NCI-H1930 (cell line): ENCODE data around the gene NIPSNAP3A.

ENCODE experiments used
- DNase-seq, 2 experiments: peaks; one replicate each; lab custom pipeline; 2025; lab: John Stamatoyannopoulos, UW

NIPSNAP3A gene

DNA sequence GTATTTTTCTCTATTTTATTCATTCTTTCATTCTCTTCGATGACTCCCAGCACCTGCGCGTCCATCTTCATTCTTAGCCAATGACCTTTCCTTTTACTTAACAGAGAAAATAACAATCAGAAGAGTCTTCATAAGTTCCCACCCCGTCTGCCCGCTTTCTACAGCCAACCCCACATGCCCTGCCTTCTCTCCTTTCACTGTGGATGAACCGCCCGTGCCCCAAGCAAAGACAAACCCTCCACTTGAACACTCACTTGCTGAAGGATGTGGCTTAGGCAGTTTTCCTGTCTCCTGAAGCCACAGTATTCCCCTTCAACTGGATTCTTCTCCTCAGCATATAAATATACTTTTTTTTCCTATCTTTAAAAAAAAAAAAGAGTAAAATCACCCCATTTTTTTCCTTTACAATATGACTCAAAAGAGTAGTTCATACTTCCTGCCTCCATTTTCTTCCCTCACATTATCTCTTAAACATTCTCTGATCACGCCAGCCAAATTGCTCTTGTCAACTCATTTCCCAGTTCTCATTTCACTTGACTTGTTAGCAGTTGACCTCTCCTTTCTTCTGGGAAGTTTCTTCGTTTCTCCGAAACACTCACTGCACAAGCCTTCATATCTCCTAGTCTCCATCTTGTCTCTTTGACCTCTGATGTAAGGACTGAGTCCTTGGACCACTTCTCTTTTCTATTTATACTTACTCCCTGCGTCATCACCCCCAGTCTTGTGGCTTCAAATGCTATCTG, 27.5 kb downstream of the NIPSNAP3A start:
- no peak for DNase-seq

DNA sequence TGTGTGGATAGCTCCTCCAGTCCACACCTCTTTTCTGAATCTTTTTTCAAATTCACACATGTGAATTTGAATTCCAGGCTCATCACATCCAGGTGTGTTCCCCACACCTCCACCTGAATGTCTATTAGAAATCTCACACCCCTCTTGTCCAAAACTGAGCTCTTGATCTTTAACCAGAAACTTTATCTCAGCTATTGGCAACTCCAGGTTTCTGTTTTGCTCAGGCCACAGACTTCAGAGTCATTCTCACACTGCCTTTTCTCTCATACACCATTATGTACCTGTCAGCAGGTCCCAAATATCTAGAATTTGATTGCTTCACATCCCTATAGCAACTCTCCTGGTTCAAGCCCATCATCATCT, 28.1 kb downstream of the NIPSNAP3A start:
- no peak for DNase-seq

DNA sequence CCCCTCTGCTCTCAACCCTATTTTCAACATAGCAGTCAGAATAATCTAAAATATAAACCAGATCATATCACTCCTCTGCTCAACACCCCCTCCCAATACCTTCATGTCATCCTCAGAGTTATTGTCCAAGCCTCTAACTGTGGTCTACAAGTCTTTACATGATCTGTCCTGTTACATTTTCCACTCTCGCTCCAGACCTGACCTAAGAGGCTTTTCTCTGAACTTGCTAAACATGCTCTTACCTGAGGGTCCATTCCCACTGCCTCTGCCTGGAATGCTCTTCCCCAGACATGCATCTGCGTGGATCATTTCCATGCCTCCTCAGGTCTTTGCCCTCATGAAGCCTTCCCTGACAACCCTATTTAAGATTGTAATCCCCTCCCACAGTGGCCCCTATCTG, 28.5 kb downstream of the NIPSNAP3A start:
- no peak for DNase-seq

DNA sequence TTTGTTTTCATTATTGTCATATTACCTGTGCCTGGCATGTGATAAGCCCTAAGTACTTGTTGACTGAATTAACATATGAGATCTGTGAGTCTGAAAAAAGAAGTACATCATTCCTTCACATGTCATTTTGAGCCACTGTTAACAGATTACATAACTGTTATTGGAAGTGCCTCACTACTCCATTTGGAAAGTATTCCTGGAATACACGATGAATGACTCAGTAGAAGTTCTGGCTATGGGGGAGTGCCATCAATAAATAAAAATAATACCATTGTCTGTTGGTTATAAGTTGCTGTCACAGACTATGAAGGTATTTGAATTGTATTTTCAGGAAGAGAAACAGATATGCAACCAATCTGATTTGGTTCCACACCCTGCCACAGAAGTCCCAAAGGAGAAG, 29.3 kb downstream of the NIPSNAP3A start:
- DNase-seq = no peak

DNA sequence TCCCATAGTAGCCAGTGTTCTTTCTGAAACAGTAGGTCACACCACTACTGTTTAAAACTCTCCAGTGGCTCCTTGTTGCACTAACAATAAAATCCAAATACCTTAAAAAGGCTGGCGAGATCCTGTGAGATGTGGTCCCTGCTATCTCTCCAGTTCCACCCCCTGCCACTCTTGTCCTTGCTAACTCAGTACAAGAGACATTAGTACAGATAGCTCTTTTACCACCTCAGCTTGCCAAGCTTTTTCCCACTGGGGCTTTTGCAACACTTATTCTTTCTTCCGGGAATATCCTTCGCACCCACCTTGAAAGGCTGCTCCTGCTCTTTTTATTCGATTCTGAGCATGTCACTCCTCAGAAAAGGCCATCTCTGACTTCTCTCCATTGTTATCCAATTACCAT, 31.3 kb downstream of the NIPSNAP3A start:
- no peak for DNase-seq

DNA sequence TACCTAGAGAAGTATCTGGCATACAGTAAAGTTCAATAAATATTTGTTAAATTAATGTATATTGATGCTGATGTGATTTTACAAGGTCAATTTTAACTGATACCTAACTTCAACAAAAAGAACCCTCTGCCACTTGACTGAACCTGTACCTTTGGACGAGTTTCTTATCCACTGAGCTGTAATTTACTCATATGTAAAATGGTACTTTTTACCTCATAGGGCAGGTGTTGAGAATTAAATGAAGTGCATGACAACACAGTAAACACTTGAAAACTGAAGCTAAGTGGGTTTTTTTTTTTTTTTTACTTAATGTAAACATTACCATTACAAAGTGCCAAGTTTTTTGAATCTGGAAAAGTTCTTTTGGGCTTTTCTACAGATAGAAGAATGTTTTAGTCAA, 31.9 kb downstream of the NIPSNAP3A start:
- no peak for DNase-seq

DNA sequence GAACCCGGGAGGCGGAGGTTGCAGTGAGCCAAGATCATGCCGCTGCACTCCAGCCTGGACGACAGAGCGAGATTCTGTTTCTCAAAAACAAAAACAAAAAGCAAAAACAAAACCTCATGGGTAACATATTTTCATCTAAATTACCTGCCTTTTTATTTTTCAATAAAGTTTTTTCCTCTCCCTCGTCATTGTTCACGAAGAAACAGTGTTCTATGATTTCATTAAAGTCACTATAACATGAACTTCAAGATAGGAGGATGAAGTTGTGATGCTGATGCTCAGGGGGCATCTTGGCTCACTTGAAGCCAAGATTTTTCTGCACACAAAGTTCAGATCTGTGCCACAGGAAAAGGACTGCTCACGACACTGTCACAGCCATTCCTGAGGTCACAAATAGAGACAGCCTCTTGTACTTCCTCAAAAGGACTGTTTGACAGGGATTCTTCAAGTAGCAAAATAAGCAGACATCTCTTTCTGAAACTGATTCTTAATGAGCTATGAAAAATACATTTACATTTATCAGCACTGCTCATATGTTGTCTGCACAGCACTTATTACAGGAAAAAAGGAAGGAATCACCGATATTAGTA, 32.6 kb downstream of the NIPSNAP3A start:
- no peak for DNase-seq

DNA sequence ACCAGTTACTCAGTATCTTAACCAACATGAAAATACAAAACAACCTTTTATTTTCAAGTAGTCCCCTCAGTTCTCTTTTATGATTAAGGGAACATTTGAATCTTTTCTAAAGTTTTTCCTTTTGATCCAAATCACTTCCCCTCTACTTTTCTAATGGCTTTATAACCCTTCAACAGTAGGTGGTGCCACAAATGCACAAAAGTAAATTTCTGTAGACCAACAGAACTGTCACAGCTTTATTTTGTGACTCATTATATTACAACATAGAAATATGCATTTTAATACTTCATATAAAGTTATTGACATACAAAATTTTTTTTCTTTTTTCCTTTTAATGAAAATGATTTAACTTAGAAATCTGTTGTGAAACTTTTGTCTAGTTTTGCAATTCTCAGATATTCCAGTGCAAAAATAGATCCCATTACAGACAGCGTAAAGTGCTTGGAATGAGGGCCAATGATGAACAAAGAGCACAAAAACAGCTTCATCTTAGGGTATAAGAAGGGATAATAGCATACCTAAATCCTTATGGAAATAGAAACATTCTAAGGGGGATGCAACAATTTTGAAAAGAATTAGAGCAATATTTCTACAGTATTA, 33.4 kb downstream of the NIPSNAP3A start:
- DNase-seq = no peak

DNA sequence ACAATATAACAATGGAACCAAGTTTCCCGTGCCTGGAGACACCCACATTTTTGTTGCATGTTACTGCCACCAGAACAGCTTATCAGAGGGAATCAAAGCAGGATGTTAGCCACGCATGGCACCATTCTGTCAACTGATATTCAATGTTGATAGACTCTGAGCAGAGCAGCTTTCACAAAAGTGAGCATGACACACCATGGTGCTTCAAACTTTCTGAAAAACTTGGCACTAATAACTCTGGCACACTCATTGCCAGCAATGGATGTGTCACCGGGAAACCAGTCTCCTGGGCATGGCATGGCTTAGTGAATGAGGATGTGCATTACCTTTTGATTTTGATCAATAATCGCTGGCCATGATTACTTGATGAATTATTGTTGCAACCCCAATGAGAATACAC, 36.1 kb downstream of the NIPSNAP3A start:
- DNase-seq = no peak

DNA sequence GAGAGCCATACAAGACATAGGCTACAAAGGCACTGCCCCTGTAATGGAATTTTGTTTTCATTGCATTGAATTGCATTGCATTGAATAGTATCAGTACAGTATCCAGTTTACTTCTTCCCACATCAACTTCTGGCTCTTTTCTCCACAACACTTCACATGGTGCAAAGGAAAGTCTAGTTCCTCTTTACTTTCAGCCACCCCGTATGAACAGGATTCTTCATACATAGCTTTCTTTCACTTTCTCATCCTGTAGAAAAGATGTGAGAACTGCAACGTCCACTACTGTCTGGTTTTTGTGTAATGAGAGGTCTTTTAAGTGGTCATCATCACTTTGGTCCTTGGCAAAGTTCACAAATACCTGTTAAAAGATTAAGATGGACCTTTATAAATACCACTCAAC, 36.6 kb downstream of the NIPSNAP3A start:
- no peak for DNase-seq

DNA sequence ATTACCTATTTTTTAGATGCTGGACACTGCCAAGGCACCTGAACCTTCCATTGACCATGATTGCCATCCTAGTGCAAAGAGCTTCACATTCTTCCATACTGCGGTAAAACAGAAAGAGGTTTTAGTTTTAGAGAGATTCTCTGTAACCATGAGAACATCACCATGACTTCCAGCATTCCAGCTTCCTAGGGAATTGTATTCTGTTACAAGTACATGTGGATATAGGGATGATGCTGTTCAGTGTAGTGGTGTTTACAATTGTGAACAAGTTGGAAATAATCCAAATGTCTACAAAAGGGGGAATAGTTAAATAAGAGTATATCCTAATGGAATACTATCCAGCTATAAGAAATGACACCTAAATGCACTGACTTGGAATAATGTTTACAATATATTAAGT, 38.8 kb downstream of the NIPSNAP3A start:
- no peak for DNase-seq

DNA sequence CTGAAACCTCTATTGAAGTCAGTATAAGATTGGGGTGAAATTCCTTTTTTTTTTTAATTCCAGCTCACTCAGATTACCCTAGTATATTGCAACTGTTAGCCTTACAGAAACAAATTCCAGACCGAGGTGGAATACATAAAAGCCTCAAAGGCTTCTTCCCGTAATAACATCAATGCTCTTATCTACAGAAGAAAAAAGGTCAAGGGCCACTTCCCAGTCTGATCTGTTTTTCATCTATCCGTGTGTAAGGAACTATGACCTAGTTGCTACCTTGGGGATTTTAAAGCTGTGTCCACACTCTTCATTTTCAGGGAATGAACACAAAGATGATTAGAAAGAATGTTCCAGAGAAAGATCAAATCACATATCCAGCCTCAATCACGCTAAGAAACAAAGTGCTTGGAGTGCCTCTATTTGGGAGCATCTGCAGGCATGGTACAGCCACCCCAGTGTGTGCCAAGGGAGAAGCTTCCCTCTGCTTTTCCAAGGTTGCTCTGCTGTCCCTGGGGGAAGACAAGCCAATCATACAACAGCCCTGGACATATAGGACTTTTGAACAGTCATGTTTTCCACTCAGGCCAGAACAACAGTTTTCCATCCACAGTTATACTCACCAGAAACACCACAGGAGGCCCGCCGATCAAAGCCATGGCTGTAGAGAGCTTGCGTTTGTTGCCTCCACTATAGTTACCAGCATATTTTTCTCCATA, 40.0 kb downstream of the NIPSNAP3A start:
- DNase-seq = no peak

DNA sequence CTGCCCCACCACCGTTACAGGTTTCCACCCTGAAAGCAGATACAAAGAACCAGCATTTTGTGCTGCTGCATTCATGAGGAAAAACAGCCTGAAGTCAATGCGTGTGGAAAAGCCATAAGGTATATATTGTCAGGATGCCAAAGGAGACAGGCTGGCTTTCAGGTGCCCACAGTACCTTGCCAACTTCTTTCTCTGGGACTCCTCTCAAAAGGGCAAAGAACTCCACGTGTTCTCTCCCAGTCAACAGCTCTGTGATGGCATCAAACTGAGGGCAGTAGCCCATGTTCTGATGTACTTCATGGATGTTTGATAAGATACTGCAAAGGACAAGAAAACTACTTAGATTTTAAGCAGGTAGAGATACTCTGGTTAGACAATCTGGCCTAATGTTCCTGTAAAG, 40.8 kb downstream of the NIPSNAP3A start:
- DNase-seq = no peak

DNA sequence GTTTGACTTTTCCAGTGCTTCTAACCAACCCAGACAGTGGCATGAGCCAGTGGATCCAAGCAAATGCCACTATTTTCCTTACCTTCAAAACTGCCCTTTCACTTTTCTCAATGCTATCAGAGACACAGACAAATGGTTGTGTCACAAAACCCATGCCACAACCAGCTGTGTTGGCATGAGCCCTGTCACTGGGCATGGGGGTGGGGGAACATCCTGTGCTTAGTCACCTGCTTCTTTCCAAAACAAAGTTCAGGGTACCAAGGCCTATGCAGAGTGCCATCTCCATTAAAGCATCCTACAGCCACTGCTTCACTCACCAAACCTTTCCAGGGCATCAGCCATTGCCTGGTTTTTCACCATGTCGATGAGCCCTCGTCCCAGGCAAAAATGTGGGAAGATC, 46.6 kb downstream of the NIPSNAP3A start:
- no peak for DNase-seq

DNA sequence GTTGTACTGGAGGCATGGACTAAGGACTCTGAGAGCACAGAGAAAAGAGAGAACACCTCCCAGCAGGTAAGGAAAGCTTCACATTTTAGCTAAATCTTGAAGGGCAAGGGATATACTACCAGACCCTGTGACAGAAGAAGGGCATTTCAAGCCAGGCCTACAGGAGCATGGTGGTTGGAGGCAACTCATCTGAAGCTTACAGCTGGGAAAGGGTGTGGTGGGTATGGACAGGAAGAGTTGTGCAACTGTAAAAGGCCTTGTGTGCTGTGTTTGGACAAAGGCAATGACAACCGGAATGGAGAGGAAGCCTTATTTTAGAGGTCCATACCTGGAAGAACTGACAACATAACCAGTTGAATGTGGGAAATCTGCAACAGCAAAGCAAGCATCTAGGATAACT, 47.6 kb downstream of the NIPSNAP3A start:
- DNase-seq = no peak

DNA sequence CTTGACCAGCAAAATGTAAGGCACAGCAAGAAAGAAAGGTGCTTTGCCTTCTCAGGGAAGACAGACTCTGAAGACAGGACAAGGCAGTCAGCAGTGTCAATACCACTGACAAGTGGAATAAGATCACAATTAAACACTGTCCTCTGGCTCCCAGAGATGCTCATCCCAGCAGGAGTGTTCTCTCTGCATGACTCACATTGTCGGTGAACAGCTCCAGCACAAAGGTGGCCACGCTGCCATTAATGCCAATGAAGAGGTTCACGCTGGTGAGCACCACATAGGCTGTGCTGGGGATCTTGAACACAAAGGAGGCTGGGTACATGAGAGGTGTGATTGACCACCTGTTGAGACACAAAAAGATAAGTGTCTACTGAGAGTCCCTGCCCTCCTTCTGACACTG, 48.4 kb downstream of the NIPSNAP3A start:
- no peak for DNase-seq

DNA sequence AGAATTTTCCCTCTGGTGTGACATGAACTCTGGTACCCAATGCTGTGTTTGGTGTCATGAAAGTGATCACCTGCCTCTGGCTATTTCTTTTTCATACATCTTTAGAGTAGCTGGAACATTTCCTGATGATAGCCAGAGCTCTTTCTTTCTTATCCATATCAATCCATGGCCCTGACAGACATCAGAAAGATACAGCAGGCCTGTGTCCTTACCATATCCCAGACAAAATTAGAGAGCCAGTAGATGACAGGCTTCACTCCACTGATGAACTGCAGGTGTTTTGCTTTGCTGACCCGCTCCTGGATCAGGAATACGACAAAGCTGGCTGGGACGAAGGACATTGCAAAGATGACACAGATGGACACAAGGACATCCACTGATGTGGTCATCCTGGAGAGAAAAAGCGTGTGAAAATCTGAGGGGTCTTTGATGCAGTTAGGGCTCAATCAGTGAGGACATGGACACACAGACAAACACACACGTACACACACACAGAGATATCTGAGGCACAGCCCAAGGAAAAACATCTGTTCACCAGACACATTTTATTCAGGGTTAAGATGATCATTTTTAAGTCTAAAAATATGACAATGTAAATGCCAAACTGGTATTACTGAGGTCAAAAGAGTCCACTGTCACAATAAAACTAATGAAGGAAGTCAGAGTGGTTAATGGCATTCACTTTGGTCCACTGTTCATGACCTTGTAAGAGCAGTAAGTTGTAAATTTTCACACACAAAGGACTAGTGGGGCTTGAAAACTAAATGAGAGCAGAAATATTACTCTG, 50.9 kb downstream of the NIPSNAP3A start:
- DNase-seq = no peak

DNA sequence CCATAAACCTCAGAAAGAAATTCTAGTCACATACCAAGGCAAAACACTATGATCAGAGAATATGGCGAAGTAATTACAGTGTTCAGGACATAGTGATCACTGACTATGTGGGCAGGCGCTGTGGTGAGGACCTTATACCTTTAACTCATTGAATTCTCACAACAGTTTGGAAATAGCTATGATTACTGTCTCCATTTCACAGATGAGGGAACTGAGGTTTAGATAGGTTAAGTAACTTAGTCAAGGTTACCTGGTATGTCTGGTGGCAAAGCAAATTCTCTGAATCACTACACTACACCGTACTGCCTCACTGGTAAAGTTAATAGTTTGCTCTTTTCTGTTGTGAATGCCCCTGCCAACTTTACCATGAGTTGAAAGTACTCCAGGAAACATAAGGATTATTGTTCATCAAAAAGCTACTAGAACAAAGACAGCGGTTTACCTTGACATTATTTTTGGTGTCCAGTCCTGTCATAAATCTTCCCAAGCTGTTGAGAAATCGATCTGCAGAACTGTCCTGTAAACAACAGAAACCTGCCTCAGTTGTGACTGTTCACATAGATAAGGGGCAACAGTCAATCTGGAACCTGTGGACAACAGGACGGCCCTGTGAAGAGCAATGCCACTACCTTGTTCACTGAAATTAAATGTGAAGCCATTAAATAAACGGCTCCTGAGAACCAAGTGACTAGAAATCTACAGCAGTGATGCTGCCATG, 52.7 kb downstream of the NIPSNAP3A start:
- no peak for DNase-seq

DNA sequence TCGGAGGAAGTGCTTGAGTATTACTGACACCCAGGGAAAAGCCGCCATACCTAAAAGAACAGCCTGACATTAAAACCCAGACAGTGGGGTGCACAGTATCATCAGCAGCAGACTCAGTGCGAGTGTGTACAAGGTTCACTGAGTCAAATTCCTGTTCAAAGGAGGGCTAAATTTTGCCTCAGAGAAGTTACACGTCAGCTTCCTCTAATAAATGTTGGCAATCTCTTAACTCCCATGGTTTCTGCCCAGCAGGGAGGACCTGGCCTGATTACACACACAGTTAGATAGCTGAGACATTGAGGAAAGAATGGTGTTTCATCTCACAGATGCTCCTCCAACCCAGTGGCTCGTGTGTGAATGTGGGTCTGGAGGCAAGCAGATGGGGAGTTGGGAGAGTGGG, 54.6 kb downstream of the NIPSNAP3A start:
- no peak for DNase-seq

DNA sequence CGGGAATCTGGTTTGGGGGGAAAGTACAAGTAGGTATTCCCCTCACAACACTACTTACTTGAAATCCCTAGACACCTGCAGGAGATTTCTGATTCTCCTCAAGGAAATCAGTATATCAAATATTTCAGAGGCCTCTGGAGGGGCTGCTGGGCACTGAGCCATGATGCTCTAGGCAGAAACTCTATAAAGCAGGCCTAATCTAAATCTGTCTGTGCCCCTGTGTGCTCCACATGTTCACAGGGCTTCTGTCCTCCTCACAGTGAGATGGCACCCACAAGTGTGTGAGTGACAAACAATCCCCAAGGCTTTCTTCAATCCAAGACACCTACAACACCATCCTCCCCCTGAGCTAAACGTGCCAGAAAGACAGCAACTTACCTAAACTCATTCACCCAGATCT, 55.4 kb downstream of the NIPSNAP3A start:
- DNase-seq = no peak

DNA sequence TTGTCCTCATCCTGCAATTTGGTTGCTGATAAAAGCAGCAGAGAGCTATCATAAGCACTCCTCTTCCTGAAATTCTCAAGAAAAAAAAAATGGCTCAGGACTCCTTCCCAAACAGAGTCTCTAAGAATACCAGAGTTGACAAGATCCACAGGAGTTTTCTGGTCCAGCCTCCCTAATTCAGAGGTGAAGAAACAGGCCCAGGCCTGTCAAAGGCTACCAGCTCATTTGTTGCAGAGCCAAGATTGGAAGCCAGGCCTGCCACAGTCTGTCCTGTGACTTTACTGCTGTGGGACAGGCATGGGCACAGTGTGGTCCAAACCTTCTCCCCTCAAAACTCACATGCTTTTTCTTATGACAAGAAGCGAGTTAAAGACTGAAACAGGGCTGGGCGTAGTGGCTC, 58.0 kb downstream of the NIPSNAP3A start:
- no peak for DNase-seq
